ENCODE measurements around the gene ITIH6. TPM values are rescaled to one million over a fixed set of nuclear protein-coding genes. Genes with fewer than 3 reads are reported as not detected.
A peak's percentile ranks its signal among the peaks of the same experiment; 100 is the strongest.
"Not testable (repeated sequence)": the region's sequence is repeated elsewhere in the genome, so short reads cannot be mapped to it uniquely, and the experiment has no call there.

Gene ITIH6
- total RNA-seq, 2 donors from 2014 or later = not detected

- H3K27me3 ChIP-seq = no peaks in the 10 kb centered on the region
- peak within 1 kb of the TSS; percentile 79 for H3K27ac ChIP-seq
- H3K4me3 ChIP-seq = peak within 1 kb of the TSS; percentile 52
- peak; percentile 37 for DNase-seq
- H3K9me3 ChIP-seq = no peaks in the 10 kb centered on the region
- H3K4me1 ChIP-seq = no peaks in the 10 kb centered on the region
- peak within 1 kb of the TSS; percentile 54 to 59 for H3K9ac ChIP-seq (ENCODE audit: low read depth in 2 of 2, low read length in 2 of 2)
- H3K36me3 ChIP-seq = no peaks in the 10 kb centered on the region
- intact Hi-C loops (cut with DNase I) = loop anchor here (10.0 kb wide), 1 partner anchor 163 kb away; no protein-coding TSS in a partner anchor
- no peak for TF ChIP-seq CTCF (IDR thresholded peaks at IDR 0.05)
Observed at GRCh38 chrX:54807524-54808108, 9.6 kb upstream of the ITIH6 start, which contains the start of gene MAGED2. Gene MAGED2 (plus strand): TSS chrX:54807745. CDS start chrX:54809332, 1,587 bp downstream.

DNA sequence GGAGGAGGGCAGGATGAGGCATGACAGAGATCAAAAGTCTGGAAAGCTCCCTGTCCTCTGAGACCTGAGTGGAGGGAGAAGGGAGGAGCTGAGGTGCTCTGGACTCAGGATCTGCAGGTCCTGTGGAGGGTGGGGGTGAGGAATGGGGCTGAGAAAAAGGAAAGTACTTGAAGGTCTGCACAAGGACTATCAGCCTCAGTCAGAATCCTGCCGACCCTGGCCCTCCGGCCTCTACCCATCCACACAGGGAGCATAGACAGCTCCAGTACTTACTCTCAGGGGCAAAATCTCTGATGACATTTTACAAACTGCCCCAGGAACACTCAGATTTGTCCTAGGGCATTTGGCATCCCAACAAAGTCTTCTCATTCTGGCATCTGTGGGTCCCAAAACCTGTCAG, 991 bp upstream of the ITIH6 start:
- intact Hi-C loops (cut with DNase I) = no loop called here
- no peak overlapping the region for H3K9ac ChIP-seq (ENCODE audit: low read depth in 2 of 2, low read length in 2 of 2)
- H3K27me3 ChIP-seq = no peaks in the 10 kb centered on the region
- H3K4me1 ChIP-seq = no peaks in the 10 kb centered on the region
- H3K27ac ChIP-seq = no peak overlapping the region
- no peak for DNase-seq
- no peaks in the 10 kb centered on the region for H3K36me3 ChIP-seq
- no peak for TF ChIP-seq CTCF (IDR thresholded peaks at IDR 0.05)
- no peak overlapping the region for H3K4me3 ChIP-seq
- no peaks in the 10 kb centered on the region for H3K9me3 ChIP-seq

- TF ChIP-seq CTCF (IDR thresholded peaks at IDR 0.05) = no peak
- intact Hi-C loops (cut with DNase I) = no loop called here
- no peak overlapping the region for H3K4me3 ChIP-seq
Observed at GRCh38 chrX:54794795-54795194, 3.3 kb downstream of the ITIH6 start.

GRCh38 chrX:54794028-54794427, 4.0 kb downstream of the ITIH6 start:
- no peaks in the 10 kb centered on the region for H3K9me3 ChIP-seq
- H3K36me3 ChIP-seq = no peaks in the 10 kb centered on the region
- no peak overlapping the region for H3K27ac ChIP-seq
- H3K9ac ChIP-seq (ENCODE audit: low read depth in 2 of 2, low read length in 2 of 2) = no peak overlapping the region
- no peaks in the 10 kb centered on the region for H3K4me1 ChIP-seq
- no peak for TF ChIP-seq CTCF (IDR thresholded peaks at IDR 0.05)
- no peaks in the 10 kb centered on the region for H3K27me3 ChIP-seq
- intact Hi-C loops (cut with DNase I) = no loop called here
- no peak overlapping the region for H3K4me3 ChIP-seq
- no peak for DNase-seq

More at GRCh38 chrX:54794795-54795194, 3.3 kb downstream of the ITIH6 start:
- Histone ChIP-seq H3K9me3 (no peaks in the 10 kb centered on the region), H3K9ac (ENCODE audit: low read depth in 2 of 2, low read length in 2 of 2) (no peak overlapping the region), H3K27me3 (no peaks in the 10 kb centered on the region), H3K4me1 (no peaks in the 10 kb centered on the region), H3K27ac (no peak overlapping the region), H3K36me3 (no peaks in the 10 kb centered on the region)
- no peak for DNase-seq

- not testable (repeated sequence) for H3K4me1 ChIP-seq; H3K9ac ChIP-seq (ENCODE audit: low read depth in 2 of 2, low read length in 2 of 2); DNase-seq; H3K27me3 ChIP-seq; H3K4me3 ChIP-seq; H3K36me3 ChIP-seq; H3K27ac ChIP-seq; H3K9me3 ChIP-seq
- intact Hi-C loops (cut with DNase I) = loop anchor here (10.0 kb wide), 1 partner anchor 545 kb away; no protein-coding TSS in a partner anchor
Observed at GRCh38 chrX:54789405-54789804, 8.7 kb downstream of the ITIH6 start.

GRCh38 chrX:54788446-54788845, 9.6 kb downstream of the ITIH6 start:
- intact Hi-C loops (cut with DNase I) = loop anchor here (10.0 kb wide), 1 partner anchor 544 kb away; no protein-coding TSS in a partner anchor
- Histone ChIP-seq H3K9me3 (no peaks in the 10 kb centered on the region), H3K36me3 (no peaks in the 10 kb centered on the region), H3K9ac (ENCODE audit: low read depth in 2 of 2, low read length in 2 of 2) (no peak overlapping the region), H3K4me1 (no peaks in the 10 kb centered on the region), H3K4me3 (no peak overlapping the region), H3K27me3 (no peaks in the 10 kb centered on the region), H3K27ac (no peak overlapping the region)
- no peak for TF ChIP-seq CTCF (IDR thresholded peaks at IDR 0.05)
- no peak for DNase-seq

Data from colonic mucosa (tissue), 4 donors.